HG03378 (cell line): ENCODE results near the gene TP53BP1.

ENCODE experiments used
- ATAC-seq: cut with Tn5 transposase; IDR thresholded peaks from one replicate; pipeline ENCODE4 v1.9.1; 2021; ENCODE audit warnings: mild to moderate bottlenecking, moderate library complexity; ENCODE audit not compliant: unreplicated experiment

TP53BP1 gene

DNA sequence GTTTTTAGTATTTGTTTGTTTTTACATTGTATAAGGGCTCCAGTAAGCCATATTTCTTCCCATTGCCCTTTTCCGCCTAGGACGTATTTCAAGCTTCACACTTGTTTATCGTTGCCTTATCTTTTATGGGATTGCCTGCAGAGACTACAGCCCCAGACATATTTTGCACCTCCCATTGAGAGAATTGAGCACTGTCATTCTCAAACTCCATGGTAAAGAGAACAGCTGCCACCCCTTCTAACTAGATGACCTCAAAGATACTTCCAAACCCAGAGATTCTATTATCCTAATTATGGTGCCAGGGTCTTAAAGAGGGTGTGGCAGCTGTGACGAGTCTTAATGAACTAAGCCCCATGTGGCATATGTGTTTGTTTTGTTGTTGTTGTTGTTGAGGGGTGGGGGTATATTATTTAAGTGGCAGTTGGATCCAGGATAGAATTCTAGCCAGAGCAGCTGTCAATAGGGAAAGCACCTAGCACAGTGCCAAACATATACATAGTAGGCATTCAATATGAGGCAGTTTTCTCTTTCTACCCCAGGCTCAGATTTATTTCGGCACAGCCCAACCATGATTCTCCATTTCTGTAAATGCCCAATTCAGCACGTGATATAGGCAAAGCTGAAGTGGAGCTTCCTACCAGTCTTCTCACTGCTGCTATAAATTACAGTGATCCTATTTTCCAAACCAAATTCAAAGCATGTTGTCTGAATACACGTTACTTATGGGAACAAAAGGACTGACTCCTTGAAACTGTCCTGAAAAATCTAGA, 932 bp upstream of the TP53BP1 start:
- no peak for ATAC-seq

DNA sequence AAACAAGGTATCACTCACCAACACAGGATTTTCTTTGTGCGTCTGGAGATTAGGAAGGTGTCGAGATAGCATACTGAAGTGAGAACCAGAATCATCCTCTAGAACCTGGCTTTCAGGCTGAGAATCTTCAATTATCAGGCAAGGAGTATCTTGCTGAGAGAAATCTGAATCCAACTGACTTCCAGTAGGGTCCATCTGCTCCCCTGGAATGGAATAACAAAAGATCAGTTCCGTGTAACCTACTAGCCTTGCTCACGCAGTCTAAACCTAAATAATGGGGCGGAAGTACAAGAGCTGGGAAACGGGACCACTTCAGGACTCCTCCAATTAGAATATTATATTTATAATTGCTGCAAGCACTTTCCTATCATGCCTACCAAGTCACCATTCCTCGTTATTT, 690 bp downstream of the TP53BP1 start:
- ATAC-seq = no peak

DNA sequence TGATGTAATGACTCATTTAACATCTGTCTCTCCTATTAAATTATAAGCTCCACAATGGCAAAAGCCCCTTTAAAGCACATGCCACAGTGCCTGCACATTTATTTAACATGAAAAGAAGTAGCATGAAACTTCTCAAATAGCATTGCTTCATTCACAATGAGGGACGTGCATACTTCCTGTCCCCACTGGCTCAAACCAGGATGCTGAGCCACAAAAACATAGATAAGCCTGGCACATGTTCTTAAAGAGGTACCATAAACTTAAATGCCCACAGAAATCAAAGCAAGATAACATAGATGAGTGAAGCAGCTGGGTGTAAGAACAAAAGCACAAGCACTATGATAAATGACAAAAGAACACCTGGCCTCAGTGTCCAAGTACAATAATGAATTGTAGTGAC, 3.8 kb downstream of the TP53BP1 start:
- ATAC-seq = no peak

DNA sequence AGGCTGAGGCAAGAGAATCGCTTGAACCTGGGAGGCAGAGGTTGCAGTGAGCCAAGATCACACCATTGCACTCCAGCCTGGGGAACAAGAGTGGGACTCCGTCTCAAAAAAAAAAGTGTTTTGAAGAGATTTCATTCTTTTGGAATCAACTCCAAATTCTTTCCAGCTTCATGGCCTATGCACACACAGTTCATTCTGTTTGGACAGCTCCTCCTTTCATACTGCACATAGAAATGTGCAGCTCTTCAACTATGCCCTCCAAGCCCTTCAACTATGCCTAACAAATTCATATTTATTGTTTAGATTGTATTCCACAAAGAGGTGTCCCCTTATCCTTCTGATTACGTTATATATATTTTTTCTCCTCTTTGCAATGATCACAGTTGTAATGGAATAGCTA, 4.2 kb downstream of the TP53BP1 start:
- no peak for ATAC-seq

DNA sequence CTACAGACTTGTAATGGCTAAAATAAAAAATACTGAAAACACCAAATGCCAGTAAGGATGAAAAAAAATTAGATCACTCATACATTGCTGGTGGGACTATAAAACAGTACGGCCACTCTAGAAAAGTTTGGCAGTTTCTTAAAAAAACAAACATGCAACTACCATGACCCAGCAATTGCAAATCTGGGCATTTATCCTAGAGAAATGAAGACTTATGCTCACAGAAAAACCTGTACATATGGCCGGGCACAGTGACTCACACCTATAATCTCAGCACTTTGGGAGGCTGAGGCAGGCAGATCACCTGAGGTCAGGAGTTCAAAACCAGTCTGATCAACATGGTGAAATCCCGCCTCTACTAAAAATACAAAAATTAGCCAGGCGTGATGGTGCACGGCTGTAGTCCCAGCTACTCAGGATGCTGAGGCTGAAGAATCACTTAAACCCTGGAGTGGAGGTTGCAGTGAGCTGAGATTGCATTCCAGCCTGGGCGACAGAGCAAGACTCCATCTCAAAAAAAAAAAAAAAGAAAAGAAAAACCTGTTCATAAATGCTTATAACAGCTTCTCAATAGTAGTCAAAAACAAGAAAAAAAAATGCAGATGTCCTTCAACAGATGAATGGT, 5.6 kb downstream of the TP53BP1 start:
- no peak for ATAC-seq

DNA sequence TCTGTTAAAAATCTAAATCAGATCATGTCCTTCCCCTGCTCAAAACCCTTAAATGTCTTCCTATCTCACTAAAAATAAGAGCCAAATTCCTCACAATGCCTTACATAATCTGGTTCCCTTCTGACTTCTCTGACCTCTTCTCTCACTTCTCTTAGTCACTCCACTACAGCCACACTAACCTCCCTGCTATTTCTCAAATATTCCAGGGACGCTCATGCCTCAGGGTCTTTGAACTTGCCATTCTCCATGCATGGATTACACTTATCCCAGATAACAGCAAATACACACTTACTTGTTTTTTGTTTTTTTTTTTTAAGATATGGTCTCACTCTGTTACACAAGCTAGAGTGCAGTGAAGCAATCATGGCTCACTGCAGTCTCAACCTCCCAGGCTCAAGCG, 8.5 kb downstream of the TP53BP1 start:
- ATAC-seq = no peak

DNA sequence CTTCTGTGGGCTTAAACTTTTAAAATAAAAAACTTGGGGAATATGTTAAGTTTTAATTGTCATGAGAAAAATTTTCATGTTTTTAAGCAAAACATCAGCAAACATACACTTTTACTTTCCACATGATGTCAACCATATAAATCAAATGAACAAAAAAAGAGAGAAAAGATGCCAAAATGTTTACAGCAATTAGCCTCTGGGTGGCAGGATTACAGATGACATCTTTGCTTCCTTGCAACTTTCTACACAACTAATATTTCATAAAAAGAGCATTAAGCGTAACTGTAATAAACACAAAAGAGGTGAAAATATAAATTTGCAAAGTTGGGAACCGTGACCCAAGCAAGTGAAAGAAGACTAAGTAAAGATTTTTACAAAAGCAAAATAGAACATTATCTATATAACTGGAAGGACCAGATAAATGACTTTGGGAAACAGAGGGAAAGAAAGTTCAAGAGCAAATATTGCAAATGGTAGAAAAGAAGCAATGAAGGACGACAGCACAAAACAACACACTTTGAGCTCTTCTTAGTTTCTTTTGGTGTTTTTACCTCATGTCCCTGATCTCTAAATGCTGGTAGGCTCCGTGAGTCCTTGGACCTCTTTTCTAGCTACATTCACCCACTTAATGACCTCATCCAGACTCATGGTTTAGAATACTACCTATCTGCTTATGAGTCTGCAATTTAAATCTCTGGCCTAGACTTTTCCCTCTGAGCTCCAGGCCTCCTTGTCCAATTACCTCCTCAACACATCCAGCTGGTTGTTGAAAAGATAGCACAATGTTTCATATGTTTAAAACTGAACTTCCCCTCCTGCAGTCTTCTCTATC, 9.4 kb downstream of the TP53BP1 start:
- ATAC-seq = no peak

DNA sequence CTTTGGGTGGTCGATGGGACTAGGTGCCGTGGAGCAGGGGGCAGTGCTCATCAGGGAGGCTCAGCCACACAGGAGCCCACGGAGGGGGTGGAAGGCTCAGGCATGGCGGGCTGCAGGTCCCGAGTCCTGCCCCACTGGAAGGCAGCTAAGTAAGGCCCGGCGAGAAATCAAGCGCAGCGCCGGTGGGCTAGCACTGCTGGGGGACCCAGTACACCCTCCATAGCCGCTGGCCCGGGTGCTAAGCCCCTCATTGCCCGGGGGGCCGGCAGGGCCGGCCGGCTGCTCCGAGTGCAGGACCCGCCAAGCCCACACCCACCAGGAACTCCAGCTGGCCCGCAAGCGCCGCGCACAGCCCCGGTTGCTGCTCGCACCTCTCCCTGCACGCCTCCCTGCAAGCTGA, 19.1 kb downstream of the TP53BP1 start:
- ATAC-seq = no peak

DNA sequence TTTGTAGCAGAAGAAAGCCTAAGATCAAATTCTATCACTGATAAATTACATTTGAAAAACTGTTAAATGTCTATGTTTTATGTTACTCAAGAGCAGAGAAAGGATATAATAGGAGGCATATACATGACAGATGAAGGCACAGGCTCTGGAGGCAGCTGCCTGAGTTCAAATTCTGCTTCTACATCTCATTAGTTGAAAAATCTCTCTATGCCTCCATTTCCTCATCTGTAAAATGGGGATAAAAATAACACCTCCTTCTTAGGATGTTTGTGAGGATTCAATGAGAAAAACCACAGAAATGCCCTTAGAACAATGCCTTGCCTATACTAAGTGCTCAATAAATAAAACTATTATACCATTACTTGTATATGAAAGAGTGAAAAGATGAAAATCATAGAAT, 21.0 kb downstream of the TP53BP1 start:
- no peak for ATAC-seq

DNA sequence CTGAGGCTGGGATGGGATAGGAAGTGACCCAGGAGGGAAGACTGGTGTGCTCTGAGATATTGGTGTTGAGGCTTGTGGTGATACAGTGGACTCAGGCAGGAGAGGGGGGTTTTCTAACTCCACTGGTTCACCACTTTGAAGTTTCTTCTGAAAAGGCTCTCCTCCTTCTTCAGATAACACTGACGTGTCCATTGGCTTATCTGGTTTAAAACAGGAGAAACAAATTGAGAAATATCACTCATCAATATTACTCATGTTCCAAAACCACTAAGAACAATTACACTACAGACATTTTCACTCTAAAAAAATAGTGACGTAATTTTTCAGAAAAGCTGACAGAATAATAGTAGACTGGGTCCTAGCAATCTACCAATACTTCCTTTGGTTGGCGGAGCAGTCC, 23.1 kb downstream of the TP53BP1 start:
- ATAC-seq = no peak

DNA sequence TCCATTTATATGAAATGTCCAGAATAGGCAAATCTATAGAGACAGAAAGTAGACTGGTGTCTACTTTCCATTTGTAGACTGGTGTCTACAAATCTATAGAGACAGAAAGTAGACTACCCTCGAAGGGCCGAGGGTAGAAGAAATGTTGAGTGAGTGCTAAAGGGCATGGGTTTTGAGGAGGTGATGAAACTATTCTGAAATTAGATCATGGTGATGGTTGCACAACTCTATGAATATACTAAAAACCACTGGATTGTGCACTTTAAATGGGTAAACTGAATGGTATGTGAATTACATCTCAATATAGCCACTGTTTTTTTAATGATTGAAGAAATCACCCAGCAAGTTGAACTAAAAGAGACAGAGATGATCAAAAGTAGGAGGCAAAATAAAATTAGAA, 27.9 kb downstream of the TP53BP1 start:
- no peak for ATAC-seq

DNA sequence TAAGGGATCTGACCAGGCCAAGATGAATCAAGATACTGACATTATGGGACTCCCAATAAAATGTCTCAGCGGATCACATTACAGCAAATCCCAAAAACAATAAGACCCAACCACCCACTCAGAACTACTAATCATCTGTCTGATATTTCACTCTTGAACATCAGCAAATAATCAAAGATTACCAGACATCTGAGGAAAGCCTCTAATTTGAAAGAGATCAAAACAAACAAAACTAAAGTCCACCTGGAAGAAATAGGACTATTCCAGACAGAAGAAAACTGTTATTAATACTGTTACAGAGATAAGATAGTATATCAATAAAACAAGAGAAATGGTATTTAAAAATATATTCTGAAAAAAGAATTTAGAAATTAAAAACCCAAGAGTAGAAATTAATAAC, 29.0 kb downstream of the TP53BP1 start:
- ATAC-seq = no peak

DNA sequence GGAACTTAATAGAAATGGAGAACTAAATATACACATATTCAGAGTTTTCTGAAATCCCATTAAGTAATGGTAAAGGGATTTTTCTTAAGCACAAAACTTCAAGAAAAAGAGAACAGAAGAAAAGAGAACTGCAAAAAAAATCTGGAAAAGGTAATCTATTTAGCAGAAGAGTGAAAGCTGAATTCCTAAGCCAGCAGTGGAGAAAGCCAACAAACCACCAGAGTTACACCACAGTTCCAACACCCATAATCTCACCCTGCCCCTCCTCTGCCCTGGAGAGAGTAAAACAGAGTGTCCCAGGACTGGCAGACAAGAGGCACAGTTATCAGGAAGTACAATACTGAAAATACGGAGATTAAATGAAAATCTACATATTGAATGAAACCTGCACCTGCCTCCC, 29.4 kb downstream of the TP53BP1 start:
- ATAC-seq = no peak

DNA sequence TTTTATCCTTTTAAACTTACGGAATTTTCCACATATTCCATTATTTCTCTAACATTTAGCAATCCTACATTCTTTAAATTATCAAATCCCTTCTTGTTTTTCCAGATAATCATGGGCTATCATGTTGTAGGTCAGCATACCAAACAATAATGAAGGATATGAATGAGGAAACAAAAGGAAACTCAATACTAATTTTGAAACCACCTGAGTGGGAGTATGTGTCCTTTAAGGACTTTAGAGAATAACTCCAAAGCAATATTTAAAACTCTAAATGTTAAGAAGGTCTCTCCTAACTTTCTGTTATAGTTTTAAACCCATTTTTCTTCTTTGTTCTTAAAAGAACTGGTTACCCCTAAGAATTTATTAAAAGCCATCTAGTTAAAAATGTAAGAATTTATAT, 43.0 kb downstream of the TP53BP1 start:
- ATAC-seq = no peak

DNA sequence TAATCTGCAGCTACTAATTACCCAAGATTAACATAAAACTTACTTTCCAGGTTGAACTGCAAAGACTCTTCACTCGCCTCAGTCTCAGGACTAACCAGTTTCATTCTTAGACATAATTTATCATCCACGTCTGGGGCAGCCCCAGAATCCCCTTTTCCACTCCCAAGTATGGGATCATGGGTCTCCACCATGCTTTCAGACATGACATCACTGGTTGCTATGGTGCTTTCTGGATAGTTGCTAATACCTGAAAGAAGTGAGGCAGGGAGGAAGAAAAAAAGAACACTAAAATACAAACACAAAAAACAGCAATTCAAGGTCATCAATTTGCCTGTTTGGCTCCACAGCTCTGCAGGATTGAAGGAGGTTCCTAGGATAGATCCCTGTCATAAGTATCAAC, 46.6 kb downstream of the TP53BP1 start:
- ATAC-seq = no peak

DNA sequence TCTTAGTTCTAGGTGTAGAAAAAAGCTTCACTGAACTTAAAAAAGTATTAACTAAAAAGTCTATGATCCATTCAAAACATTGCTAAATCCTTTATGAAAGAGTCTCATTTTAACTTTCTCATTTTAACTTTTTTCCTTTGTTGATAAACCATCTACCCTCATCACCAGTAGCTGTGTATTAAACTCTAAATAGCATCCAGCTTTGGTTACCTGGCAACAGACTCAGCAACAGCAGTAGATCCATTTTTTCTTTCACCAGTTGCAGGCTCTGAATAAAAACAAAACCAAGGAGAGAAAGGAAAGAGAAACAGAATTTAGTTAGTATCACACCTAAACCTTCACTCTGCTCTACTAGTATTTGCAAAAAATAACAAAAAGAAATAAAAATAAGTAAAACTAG, 51.6 kb downstream of the TP53BP1 start:
- ATAC-seq = no peak

DNA sequence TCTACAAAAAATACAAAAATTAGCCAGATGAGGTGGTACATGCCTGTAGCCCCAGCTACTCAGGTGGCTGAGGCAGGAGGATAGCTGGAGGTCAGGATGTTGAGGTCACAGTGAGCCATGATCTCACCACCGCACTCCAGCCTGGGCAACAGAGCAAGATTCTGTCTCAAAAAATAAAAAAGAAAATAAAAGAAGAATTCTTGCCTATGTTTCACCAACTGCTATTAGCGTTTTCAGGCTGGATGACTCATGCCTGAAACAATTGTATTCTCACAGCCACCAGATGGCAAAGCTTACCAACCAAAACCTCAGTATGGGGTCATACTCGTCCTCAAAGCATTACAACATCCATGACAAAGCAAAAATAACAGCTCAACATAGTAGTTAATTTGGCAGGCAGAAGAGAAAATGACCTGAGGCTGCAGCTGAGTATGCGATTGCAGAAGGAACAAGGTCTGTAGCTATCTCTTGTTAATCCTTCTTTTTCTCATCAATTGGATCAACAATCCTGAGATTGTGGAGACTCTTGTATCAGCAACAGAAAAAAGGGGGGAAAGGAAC, 52.2 kb downstream of the TP53BP1 start:
- no peak for ATAC-seq

DNA sequence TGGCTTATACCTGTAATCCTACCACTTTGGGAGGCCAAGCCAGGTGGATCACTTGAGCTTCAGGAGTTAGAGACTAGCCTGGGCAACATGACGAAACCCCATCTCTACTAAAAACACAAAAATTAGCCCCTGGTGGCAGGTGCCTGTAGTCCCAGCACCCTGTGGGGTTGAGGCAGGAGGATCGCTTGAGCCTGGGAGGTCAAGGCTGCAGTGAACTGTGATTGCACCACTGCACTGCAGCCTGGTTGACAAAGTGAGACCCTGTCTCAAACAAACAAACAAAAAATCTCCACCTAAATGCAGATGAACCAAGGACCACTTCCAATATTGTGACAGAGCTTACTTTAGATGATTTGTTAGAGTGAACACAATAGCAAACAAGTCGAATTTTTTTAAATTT, 53.7 kb downstream of the TP53BP1 start:
- ATAC-seq = no peak

DNA sequence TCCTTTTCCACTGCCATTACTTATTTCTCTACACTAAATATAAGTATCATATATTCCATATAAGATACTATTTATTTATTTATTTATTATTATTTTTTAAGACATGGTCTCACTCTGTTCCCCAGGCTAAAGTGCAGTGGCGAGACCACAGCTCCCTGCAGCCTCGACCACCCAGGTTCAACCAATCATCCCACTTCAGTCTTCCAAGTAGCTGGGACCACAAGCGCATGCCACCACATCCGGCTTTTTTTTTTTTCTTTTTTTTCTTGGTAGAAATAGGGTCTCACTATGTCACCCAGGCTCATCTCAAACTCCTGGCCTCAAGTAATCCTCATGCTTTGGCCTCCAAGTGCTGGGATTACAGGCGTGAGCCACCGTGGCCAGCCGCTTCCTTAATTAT, 56.6 kb downstream of the TP53BP1 start:
- no peak for ATAC-seq

DNA sequence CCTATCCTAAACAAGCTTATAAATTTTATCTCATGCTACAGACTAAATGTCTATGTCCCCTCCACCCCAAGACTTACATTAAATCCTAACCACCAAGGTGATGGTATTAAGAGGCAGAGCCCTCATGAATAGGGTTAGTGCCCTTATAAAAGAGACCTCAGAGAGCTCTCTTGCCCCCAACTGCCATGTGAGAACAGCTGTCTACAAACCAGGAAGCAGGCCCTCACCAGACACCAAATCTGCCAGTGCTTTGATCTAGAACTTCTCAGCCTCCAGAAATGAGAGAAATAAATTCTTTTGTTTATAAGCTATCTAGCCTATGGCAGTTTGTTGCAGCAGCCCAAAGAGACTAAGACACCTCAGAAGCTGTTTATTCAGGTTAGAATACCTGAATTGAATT, 58.5 kb downstream of the TP53BP1 start:
- ATAC-seq = no peak

DNA sequence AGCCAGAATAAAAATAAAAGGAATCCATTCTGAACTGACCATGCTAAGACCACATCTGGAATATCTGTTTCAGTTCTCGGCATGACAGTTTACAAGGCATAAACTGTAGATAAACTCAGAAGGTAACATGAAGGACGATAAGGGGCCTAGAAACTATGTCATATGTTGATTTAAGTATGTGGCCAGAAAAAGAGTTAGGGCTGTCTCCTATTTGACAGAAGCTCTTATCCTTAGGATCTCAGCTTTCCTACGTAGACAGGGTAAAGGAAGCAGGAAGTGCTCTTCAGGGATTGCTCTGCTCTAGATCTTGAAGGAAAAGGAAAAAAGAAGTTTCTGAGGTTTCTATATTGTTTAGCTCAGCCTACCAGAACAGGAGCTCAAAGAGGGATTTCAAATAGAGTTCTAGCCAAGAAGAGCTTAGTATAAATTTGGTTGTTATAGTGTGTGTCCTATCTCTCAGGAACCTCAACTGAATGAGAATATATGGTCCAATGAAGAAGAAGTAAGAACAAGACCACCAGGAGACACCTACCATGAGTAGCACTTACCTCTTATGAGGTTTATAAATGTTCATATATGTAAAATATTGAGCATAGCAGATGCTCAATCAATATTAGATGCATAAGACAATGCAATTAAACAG, 59.2 kb downstream of the TP53BP1 start:
- no peak for ATAC-seq
